GM23338 (cell line): ENCODE results near the gene MAPK11. TPM values are rescaled to one million over a fixed set of nuclear protein-coding genes. Genes with fewer than 3 reads are reported as not detected.

Experiments used
- ATAC-seq: fragments of 200-7000 bp; cut with Tn5 transposase; 3 replicates; pipeline ENCODE4 v1.9.1; 2020
- DNase-seq: peaks from one replicate; pipeline ENCODE4 v3.0.0-alpha.2; 2015; ENCODE audit warnings: low spot score
- H2AFZ ChIP-seq: fragments of 200-600 bp; sonication (generic); 2 replicates; pipeline ENCODE4 v1.8.0; 2016; ENCODE audit warnings: antibody characterized with exemption, mild to moderate bottlenecking, moderate library complexity
- H3F3A ChIP-seq: fragments of 200-600 bp; sonication (generic); replicated peaks from 2 replicates; pipeline ENCODE4 v1.8.0; 2017; ENCODE audit warnings: antibody characterized with exemption, mixed run types, low read depth
- H3K27ac ChIP-seq: fragments of 200-600 bp; sonication (generic); 2 replicates; pipeline ENCODE4 v1.6.1; 2016; ENCODE audit warnings: low read depth
- H3K27me3 ChIP-seq: fragments of 200-600 bp; sonication (generic); 2 replicates; pipeline ENCODE4 v1.8.0; 2016; ENCODE audit warnings: mild to moderate bottlenecking, mixed run types, moderate library complexity; ENCODE audit not compliant: insufficient read depth
- H3K36me3 ChIP-seq: fragments of 200-600 bp; sonication (generic); 2 replicates; pipeline ENCODE4 v1.8.0; 2016; ENCODE audit warnings: mild to moderate bottlenecking; ENCODE audit not compliant: insufficient read depth
- H3K4me1 ChIP-seq: fragments of 200-600 bp; sonication (generic); 2 replicates; pipeline ENCODE4 v1.8.0; 2016; ENCODE audit warnings: mild to moderate bottlenecking, moderate library complexity; ENCODE audit not compliant: insufficient read depth
- H3K4me2 ChIP-seq: fragments of 200-600 bp; sonication (generic); 2 replicates; pipeline ENCODE4 v1.7.1; 2017; ENCODE audit warnings: mixed run types
- H3K4me3 ChIP-seq: fragments of 200-600 bp; sonication (generic); 2 replicates; pipeline ENCODE4 v1.6.1; 2016; ENCODE audit warnings: mixed run types
- H3K79me2 ChIP-seq: fragments of 200-600 bp; sonication (generic); replicated peaks from 2 replicates; pipeline ENCODE4 v1.8.0; 2017; ENCODE audit warnings: mild to moderate bottlenecking; ENCODE audit not compliant: insufficient read depth
- H3K9me2 ChIP-seq: fragments of 200-600 bp; sonication (generic); 2 replicates; pipeline ENCODE4 v1.8.0; 2017; ENCODE audit not compliant: insufficient read depth
- H4K20me1 ChIP-seq: fragments of 200-600 bp; sonication (generic); replicated peaks from 2 replicates; pipeline ENCODE4 v1.8.0; 2017; ENCODE audit warnings: mild to moderate bottlenecking; ENCODE audit not compliant: insufficient read depth
- H3K27ac Mint-ChIP-seq: 2 replicates; pipeline ENCODE4 v1.8.0; 2020; ENCODE audit warnings: inconsistent platforms, mild to moderate bottlenecking, moderate library complexity, mixed read lengths
- H3K27me3 Mint-ChIP-seq: 3 replicates; pipeline ENCODE4 v1.8.0; 2022; ENCODE audit warnings: low read depth, mild to moderate bottlenecking, moderate library complexity, mixed read lengths, inconsistent platforms; ENCODE audit not compliant: insufficient read depth, poor library complexity
- H3K36me3 Mint-ChIP-seq: 3 replicates; pipeline ENCODE4 v1.8.0; 2021; ENCODE audit warnings: low read depth, mild to moderate bottlenecking, inconsistent platforms, moderate library complexity, mixed read lengths
- H3K4me1 Mint-ChIP-seq: 3 replicates; pipeline ENCODE4 v1.8.0; 2020; ENCODE audit warnings: mild to moderate bottlenecking, inconsistent platforms, mixed read lengths
- H3K4me3 Mint-ChIP-seq: 3 replicates; pipeline ENCODE4 v1.8.0; 2021; ENCODE audit warnings: moderate library complexity, mild to moderate bottlenecking, inconsistent platforms, mixed read lengths
- H3K9me3 Mint-ChIP-seq: 3 replicates; pipeline ENCODE4 v1.8.0; 2020; ENCODE audit warnings: moderate library complexity, mild to moderate bottlenecking, inconsistent platforms, mixed read lengths
- CREB1 ChIP-seq: fragments of 250-450 bp; sonication (Bioruptor Pico); IDR thresholded peaks from 2 replicates; pipeline ENCODE4 v1.5.0; 2020; ENCODE audit warnings: low read depth, mild to moderate bottlenecking, moderate library complexity
- ETS1 ChIP-seq: IDR thresholded peaks from 2 replicates; pipeline ENCODE4 v1.6.1; 2016; ENCODE audit warnings: antibody characterized with exemption
- EZH2 ChIP-seq: fragments of 200-600 bp; sonication (generic); IDR thresholded peaks from one replicate; pipeline ENCODE4 v1.8.0; 2017; ENCODE audit warnings: antibody characterized with exemption, mild to moderate bottlenecking, low read depth; ENCODE audit not compliant: unreplicated experiment
- JUNB ChIP-seq: IDR thresholded peaks from one replicate; pipeline ENCODE4 v1.6.1; 2016; ENCODE audit warnings: antibody characterized with exemption; ENCODE audit not compliant: unreplicated experiment
- POLR2AphosphoS5 ChIP-seq: IDR thresholded peaks from 2 replicates; pipeline ENCODE4 v1.6.1; 2016; ENCODE audit warnings: antibody characterized with exemption, low read depth
- REST ChIP-seq: IDR thresholded peaks from one replicate; pipeline ENCODE4 v1.6.1; 2018; ENCODE audit warnings: antibody characterized with exemption; ENCODE audit not compliant: unreplicated experiment
- STAT1 ChIP-seq: IDR thresholded peaks from one replicate; pipeline ENCODE4 v1.6.1; 2016; ENCODE audit warnings: antibody characterized with exemption; ENCODE audit not compliant: unreplicated experiment
- ZNF462 ChIP-seq: fragments of 250-450 bp; sonication (Bioruptor Pico); IDR thresholded peaks from 2 replicates; pipeline ENCODE4 v1.5.0; 2020; ENCODE audit warnings: mild to moderate bottlenecking, moderate library complexity
- polyA plus RNA-seq: library from polyadenylated mRNA; unstranded; fragments of >200 nt; fragmentation: Nextera tagmentation; extraction: Ambion mirVana; gene quantifications from 2 replicates; pipeline ENCODE4 v1.2.1, GENCODE V29; 2016
- total RNA-seq: library from RNA; depleted of rRNA; stranded (reverse); fragments of >200 nt; shearing (Covaris generic); gene quantifications from 2 replicates; pipeline ENCODE4 v1.2.3, GENCODE V29; 2014

The MAPK11 gene
- total and polyA plus RNA-seq, 2 experiments from 2014 or later = 0.34 to 1.9 TPM

GRCh38 chr22:50277761-50278160 is 7.6 kb upstream of the MAPK11 start:
- DNase-seq (no peak), ATAC-seq (no peak)
- no peak overlapping the region for H3K27ac ChIP-seq
- Mint-ChIP-seq H3K4me1 (no peaks in the 10 kb centered on the region), H3K27ac (no peak overlapping the region), H3K36me3 (peaks cover 70% of the 10 kb centered on the region), H3K9me3 (peaks cover 18% of the 10 kb centered on the region), H3K27me3 (peaks cover 10% of the 10 kb centered on the region), H3K4me3 (no peak overlapping the region)
- no peaks in the 10 kb centered on the region for H3F3A ChIP-seq
- H3K4me3 ChIP-seq = no peak overlapping the region
- H3K9me2 ChIP-seq = no peaks in the 10 kb centered on the region
- no peak overlapping the region for H3K4me2 ChIP-seq
- peaks cover 2% of the 10 kb centered on the region; the same call in 1 of the 2 replicates for H3K27me3 ChIP-seq
- H4K20me1 ChIP-seq = no peaks in the 10 kb centered on the region
- no peaks in the 10 kb centered on the region for H3K79me2 ChIP-seq
- 0 out of 2 replicates have a peak, but pooled peaks cover 8% of the 10 kb centered on the region for H3K36me3 ChIP-seq
- no peak for TF ChIP-seq REST
- no peak for TF ChIP-seq ZNF462 (CRISPR knock-in tag)
- TF ChIP-seq ETS1 = no peak
- TF ChIP-seq POLR2AphosphoS5 = no peak
- no peak for TF ChIP-seq STAT1
- no peak for TF ChIP-seq CREB1 (CRISPR knock-in tag)
- TF ChIP-seq EZH2 = no peak
- TF ChIP-seq JUNB = no peak
- no peak overlapping the region for H2AFZ ChIP-seq
- no peaks in the 10 kb centered on the region for H3K4me1 ChIP-seq
